ENCODE results near the gene RBMS3. TPM values are rescaled to one million over a fixed set of nuclear protein-coding genes. Genes with fewer than 3 reads are reported as not detected.

RBMS3 gene
- 0.43 to 0.86 TPM (median 0.60 TPM) in 5 replicates for total RNA-seq (2022; extraction: Qiagen RNA extraction)

GRCh38 chr3:29280404-29281093, at the start of gene RBMS3:
Gene RBMS3 (plus strand): TSS chr3:29281071.

Measured in A549 treated with CORT108297 at 1 μM for 4 hours (cell line).